Nephron (organoid): ENCODE data around the gene ANO2.
A peak's percentile ranks its signal among the peaks of the same experiment; 100 is the strongest.

Experiments
- H3K27ac Mint-ChIP-seq, 3 experiments: 2 replicates each; pipeline ENCODE4 v1.8.0; 2020; ENCODE audit warnings: mixed read lengths in 3 of 3, mild to moderate bottlenecking in 2 of 3, moderate library complexity in 1 of 3
- H3K27me3 Mint-ChIP-seq: 2 replicates; pipeline ENCODE4 v1.8.0; 2021; ENCODE audit warnings: low read depth, mild to moderate bottlenecking, moderate library complexity, mixed read lengths
- H3K36me3 Mint-ChIP-seq: 2 replicates; pipeline ENCODE4 v1.8.0; 2020; ENCODE audit warnings: low read depth, mixed read lengths
- H3K4me1 Mint-ChIP-seq: 2 replicates; pipeline ENCODE4 v1.8.0; 2020; ENCODE audit warnings: mixed read lengths
- H3K4me3 Mint-ChIP-seq, 3 experiments: 2 replicates each; pipeline ENCODE4 v1.8.0; 2020; ENCODE audit warnings: mild to moderate bottlenecking in 3 of 3, mixed read lengths in 3 of 3, moderate library complexity in 2 of 3
- H3K9me3 Mint-ChIP-seq: 2 replicates; pipeline ENCODE4 v1.8.0; 2020; ENCODE audit warnings: mixed read lengths
- TF ChIP-seq, protein P1 (sequence below), 3 experiments: fragments of 200-600 bp; sonication (generic); IDR thresholded peaks; one replicate each; pipeline ENCODE4 v1.5.0; 2021; ENCODE audit warnings: antibody characterized with exemption in 3 of 3; ENCODE audit not compliant: unreplicated experiment in 3 of 3

ANO2 gene

DNA sequence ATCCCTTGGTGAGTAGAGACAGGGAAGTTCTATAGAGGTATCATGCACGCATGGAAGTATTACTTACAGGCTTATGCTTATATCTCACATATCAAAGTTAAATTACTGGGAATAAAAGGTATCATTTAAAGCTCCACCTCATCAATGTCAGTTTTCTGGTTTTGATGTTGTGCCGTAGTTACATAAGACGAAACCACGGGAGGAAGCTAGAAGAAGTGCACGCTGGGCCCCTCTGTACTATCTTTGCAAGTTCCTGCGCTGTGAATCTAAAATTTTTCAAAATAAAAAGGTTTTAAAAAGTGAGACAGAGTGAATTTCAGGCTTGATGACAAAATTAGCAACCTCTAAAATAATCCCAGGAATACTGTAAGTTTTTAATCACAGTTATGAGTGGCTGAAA lies 198.1 kb downstream of the ANO2 start:
- Mint-ChIP-seq H3K4me3 (no peak overlapping the region), H3K4me1 (peaks cover 10% of the 10 kb centered on the region), H3K9me3 (no peaks in the 10 kb centered on the region), H3K36me3 (no peaks in the 10 kb centered on the region), H3K27ac (peak overlapping the region in 1 of 3 experiments; percentile 43), H3K27me3 (peaks cover 8% of the 10 kb centered on the region)
- TF ChIP-seq, protein P1, sequence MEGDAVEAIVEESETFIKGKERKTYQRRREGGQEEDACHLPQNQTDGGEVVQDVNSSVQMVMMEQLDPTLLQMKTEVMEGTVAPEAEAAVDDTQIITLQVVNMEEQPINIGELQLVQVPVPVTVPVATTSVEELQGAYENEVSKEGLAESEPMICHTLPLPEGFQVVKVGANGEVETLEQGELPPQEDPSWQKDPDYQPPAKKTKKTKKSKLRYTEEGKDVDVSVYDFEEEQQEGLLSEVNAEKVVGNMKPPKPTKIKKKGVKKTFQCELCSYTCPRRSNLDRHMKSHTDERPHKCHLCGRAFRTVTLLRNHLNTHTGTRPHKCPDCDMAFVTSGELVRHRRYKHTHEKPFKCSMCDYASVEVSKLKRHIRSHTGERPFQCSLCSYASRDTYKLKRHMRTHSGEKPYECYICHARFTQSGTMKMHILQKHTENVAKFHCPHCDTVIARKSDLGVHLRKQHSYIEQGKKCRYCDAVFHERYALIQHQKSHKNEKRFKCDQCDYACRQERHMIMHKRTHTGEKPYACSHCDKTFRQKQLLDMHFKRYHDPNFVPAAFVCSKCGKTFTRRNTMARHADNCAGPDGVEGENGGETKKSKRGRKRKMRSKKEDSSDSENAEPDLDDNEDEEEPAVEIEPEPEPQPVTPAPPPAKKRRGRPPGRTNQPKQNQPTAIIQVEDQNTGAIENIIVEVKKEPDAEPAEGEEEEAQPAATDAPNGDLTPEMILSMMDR (IDR thresholded peaks at IDR 0.05; ENCODE audit: unreplicated experiment in 3 of 3): no peak

DNA sequence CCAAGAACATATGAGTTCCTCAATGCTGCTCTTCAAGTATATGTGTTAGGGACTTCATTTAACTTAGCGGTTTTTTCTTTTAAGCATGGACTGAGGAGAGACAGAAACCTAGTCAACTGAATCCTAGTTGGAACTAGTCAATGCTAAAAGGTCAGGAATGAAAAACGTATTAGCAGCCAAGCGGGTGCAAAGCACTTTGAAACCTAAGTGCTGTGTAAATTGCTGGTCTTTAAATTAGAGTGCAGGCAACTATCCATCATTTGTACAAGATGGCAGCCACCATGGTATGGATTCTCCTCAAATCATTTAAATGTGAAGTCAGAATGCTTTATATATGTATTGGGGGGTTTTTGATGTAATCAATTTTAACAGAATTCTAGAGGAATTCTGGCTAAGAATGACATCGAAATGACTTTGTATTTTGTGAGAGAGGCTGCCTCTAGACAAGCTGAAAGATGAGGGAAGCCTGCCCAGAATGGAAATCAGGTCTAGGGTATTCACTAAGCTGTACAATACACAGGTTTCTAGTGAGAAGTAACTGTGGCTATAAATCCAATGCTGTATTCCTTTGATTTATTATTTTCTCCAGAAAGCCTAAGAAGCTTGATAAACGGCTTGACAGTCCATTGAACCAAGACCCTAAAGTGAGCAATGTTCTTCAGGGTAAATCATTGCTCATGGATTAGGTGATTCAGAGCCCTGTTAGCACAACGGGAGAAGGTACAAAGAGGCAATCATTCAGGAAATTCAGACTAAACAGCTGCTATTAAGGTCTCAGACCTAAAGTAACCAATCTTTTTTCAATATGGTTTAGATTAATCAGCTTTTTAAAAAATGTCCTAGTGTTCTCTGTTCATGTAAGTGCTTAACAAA lies 198.8 kb downstream of the ANO2 start:
- peak overlapping the region in 1 of 3 experiments; percentile 43 for H3K27ac Mint-ChIP-seq
- TF ChIP-seq, protein P1 (IDR thresholded peaks at IDR 0.05; ENCODE audit: unreplicated experiment in 3 of 3): no peak

DNA sequence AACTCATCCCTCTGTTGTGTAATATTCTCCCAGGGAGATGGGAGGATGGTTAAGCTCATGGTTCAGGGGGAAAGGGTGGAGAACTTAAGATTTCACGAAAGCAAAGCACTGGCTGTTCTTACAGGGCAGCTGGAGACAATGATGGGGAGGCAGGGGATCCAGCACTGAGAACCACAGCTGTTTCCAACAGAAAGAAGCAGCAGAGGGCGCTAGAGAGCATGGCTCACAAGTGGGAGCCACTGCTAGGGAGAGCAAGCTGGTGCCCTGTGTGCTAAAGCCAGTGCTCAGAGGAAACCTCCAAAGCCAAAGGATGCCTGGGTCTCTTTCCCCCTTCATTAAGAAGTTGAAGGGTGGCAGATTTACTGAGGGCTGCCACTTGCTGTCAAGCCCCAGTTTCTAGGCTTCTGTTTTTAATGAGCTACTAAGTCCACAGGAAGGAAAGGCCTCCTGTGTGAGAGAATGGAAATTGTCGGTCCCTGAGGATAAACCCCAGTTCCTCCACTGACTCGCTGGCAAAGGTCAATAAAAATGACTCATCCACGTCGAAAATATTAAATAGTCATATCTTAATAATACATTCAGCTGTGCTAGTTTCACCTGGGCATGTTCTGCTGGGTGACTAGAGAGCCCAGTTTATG lies 199.7 kb downstream of the ANO2 start:
- Mint-ChIP-seq H3K27me3 (peaks cover 14% of the 10 kb centered on the region), H3K4me3 (no peak overlapping the region), H3K27ac (peak overlapping the region in 1 of 3 experiments; percentile 43)

More for the DNA sequence above, 198.8 kb downstream of the ANO2 start:
- no peak overlapping the region for H3K4me3 Mint-ChIP-seq
- H3K27me3 Mint-ChIP-seq: peaks cover 9% of the 10 kb centered on the region
- no peaks in the 10 kb centered on the region for H3K36me3 Mint-ChIP-seq
- H3K4me1 Mint-ChIP-seq: peaks cover 10% of the 10 kb centered on the region
- H3K9me3 Mint-ChIP-seq: no peaks in the 10 kb centered on the region

DNA sequence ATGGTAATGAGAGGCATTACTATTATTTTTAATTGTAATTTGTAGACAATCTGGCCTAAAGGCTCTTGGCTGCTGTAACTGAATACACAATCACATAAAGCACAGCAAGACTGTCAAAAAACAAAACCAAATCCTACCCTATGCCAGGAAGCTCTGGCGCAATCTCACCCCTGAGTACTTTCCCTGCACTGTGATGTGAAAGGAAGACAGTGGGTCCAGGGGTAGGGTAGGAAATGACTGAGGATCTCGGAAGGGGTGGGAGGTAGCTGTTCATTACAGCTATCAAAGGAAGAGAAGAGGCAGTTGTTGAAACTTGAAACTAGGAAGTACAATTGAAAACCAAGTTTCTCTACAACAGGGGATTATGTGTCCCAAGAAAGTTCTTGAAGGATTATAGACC lies 202.8 kb downstream of the ANO2 start:
- no peak overlapping the region for H3K4me3 Mint-ChIP-seq
- no peaks in the 10 kb centered on the region for H3K9me3 Mint-ChIP-seq
- H3K27ac Mint-ChIP-seq: no peak overlapping the region
- TF ChIP-seq, protein P1 (IDR thresholded peaks at IDR 0.05; ENCODE audit: unreplicated experiment in 3 of 3): no peak
- peaks cover 10% of the 10 kb centered on the region for H3K4me1 Mint-ChIP-seq
- H3K36me3 Mint-ChIP-seq: no peaks in the 10 kb centered on the region
- peaks cover 19% of the 10 kb centered on the region for H3K27me3 Mint-ChIP-seq

More for the DNA sequence above, 199.7 kb downstream of the ANO2 start:
- no peaks in the 10 kb centered on the region for H3K36me3 Mint-ChIP-seq
- peaks cover 10% of the 10 kb centered on the region for H3K4me1 Mint-ChIP-seq
- TF ChIP-seq, protein P1 (IDR thresholded peaks at IDR 0.05; ENCODE audit: unreplicated experiment in 3 of 3): peak; percentile 69 to 81 (median 80)
- H3K9me3 Mint-ChIP-seq: no peaks in the 10 kb centered on the region

DNA sequence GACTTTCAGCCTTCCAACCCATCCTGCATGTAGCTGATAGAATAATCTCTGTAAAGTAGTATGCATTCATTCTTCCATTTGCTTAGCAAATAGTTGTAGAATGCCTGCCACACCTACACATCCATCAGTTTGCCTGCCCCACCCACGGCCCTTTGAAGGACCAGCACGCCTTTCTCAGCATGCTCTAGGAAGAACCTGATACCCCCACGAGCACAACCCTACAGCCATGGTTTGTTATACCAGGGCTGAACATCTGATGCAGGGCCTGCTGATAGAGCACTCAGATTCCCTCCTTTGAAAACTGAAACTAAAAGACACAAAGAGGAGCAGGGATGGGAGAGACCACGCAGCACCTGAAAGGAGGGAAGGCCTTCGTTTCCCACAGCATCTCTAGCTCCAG lies 205.1 kb downstream of the ANO2 start:
- Mint-ChIP-seq H3K27ac (no peak overlapping the region), H3K4me1 (peaks cover 4% of the 10 kb centered on the region), H3K27me3 (peaks cover 24% of the 10 kb centered on the region), H3K4me3 (no peak overlapping the region), H3K9me3 (no peaks in the 10 kb centered on the region), H3K36me3 (no peaks in the 10 kb centered on the region)
- TF ChIP-seq, protein P1 (IDR thresholded peaks at IDR 0.05; ENCODE audit: unreplicated experiment in 3 of 3): no peak
